Skeletal muscle cell (primary cell): ENCODE results near the gene FMNL2.
A peak's percentile ranks its signal among the peaks of the same experiment; 100 is the strongest.
"Not testable (repeated sequence)": the region's sequence is repeated elsewhere in the genome, so short reads cannot be mapped to it uniquely, and the experiment has no call there.

Experiments
- DNase-seq: peaks from one replicate; pipeline ENCODE4 v3.0.0-alpha.2; 2010; ENCODE audit warnings: low read depth
- H3K4me3 ChIP-seq: 2 replicates; pipeline ENCODE4 v1.5.1; 2011; ENCODE audit warnings: low read depth, mild to moderate bottlenecking, control low read depth, low read length, moderate library complexity

Gene FMNL2

GRCh38 chr2:152367547-152368390, 32.8 kb downstream of the FMNL2 start:
- no peak for DNase-seq
- H3K4me3 ChIP-seq: no peak overlapping the region

GRCh38 chr2:152369176-152369860, 34.3 kb downstream of the FMNL2 start:
- DNase-seq: peak; percentile 88
- H3K4me3 ChIP-seq: no peak overlapping the region

GRCh38 chr2:152370783-152371182, 35.8 kb downstream of the FMNL2 start:
- no peak for DNase-seq
- no peak overlapping the region for H3K4me3 ChIP-seq

GRCh38 chr2:152372438-152372984, 37.5 kb downstream of the FMNL2 start:
- H3K4me3 ChIP-seq: no peak overlapping the region
- no peak for DNase-seq

- no peak for DNase-seq
- no peak overlapping the region for H3K4me3 ChIP-seq
Measured at GRCh38 chr2:152375174-152375573, 40.2 kb downstream of the FMNL2 start.

- no peak for DNase-seq
- no peak overlapping the region for H3K4me3 ChIP-seq
Measured at GRCh38 chr2:152376385-152376784, 41.4 kb downstream of the FMNL2 start.

GRCh38 chr2:152376968-152377367, 42.0 kb downstream of the FMNL2 start:
- H3K4me3 ChIP-seq: no peak overlapping the region
- DNase-seq: no peak

DNA sequence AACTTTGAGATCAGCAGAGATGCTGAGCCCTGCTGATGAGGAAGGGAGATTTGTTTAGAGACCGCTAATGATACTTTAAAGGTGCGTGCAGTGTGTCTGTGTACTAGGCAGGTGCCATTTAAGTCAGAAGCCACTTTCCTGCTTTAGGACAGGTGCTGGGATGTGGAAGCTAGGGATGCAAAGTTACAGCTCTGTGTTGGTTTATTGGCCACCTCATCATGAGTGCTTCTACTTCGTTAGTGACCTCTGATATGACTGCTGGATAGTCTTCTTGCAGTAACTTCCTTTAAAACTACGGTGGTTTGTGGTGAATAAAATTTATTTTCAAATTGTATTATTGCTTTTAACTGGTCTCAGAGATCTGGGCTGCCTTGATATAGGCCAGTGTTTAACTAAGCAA, 44.1 kb downstream of the FMNL2 start:
- H3K4me3 ChIP-seq: no peak overlapping the region
- no peak for DNase-seq

- no peak for DNase-seq
- H3K4me3 ChIP-seq: no peak overlapping the region
Measured at GRCh38 chr2:152380261-152381055, 45.5 kb downstream of the FMNL2 start.

DNA sequence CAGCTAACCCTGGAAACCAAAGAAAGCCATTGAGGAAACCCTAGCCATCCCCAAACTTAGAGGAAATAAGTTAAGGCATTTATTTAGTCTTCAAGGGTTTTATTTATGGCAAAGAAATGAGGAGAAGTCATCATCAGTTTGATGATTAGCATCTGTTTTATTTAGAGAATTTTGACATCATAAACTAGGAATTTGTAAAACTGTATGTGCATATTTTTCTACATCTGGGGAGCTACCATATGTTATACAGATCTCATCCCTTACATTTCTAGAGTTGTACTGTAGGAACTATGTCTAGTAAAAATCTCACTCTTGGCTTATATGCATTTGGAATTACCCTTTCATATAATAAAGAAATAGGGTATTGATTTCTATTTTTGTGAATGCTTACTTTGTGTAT, 48.7 kb downstream of the FMNL2 start:
- DNase-seq: no peak
- H3K4me3 ChIP-seq: no peak overlapping the region

DNA sequence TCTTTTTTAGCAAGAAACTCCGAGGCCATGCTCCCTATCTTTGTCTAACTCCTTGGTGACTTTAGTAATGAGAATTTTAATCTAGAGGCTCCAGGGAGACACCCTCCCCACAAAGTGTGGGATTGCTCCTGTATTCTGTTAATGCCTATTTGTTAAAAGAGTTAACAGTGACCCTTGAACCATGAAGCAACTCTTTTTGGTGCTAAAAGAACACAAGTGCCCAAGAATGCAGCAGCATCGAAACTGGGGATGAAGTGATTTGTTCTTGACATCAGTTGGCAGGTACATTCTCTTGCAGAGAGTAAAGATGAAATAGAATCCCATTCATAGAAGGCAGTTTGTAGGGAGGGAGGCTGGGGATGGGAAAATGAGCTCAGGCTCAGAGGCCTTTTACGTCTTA, 50.0 kb downstream of the FMNL2 start:
- DNase-seq: no peak
- H3K4me3 ChIP-seq: no peak overlapping the region

DNA sequence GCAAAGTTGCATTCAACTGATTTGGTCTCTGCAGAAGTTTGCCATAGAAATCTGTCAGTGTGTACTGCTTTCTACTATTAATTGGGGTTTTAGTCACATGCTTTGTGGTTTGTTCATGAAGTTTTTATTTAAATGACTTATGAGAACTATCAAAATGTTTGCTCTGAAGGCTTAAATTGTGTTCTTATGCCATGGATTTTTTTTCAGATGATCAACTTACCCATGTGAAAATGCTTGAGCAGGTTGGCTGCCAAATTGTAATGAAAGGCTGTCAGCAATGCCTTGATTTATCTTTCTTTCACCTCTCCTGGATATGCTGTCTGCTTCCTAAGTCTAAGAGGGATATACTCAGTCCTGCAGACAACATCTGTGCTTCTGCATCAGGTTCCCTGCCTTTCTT, 50.7 kb downstream of the FMNL2 start:
- H3K4me3 ChIP-seq: no peak overlapping the region
- no peak for DNase-seq

DNA sequence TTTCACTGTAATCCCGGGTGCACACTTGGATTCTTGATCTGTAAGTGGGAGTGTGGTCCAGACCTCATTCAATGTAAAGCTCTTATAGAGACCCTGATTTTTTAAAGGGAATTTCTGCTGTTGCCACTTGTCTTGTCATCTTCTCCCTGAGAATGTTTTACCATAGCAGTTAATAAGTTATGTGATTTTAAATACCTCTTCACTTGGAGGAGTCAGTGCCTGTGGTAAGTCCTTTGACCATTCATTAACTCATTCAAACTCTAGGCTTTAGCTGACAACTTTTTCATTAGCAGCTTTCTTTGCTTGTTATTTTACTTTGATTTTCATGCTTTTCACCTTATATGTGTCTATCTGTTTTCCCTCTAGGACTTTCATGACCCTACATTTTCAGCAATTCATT, 51.3 kb downstream of the FMNL2 start:
- H3K4me3 ChIP-seq: no peak overlapping the region
- no peak for DNase-seq

DNA sequence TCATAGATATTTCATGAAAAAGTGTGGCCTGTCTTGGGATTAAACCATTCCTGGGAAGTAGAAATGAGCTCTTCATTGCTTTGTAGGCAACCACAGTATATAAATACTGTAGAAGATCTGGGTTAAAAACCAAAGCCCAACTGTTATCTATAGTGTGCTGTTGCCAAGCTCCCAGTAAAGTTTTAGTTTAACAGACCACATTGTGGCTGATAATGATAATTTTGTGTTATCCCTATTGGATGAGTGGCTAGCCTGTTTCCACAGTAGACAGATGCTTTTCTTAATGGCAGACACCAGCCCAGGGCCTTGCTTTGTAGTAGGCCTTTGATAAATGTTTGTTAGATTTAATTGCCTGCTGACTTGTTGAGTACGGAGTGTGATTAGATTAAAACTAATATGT, 52.1 kb downstream of the FMNL2 start:
- H3K4me3 ChIP-seq: no peak overlapping the region
- no peak for DNase-seq

DNA sequence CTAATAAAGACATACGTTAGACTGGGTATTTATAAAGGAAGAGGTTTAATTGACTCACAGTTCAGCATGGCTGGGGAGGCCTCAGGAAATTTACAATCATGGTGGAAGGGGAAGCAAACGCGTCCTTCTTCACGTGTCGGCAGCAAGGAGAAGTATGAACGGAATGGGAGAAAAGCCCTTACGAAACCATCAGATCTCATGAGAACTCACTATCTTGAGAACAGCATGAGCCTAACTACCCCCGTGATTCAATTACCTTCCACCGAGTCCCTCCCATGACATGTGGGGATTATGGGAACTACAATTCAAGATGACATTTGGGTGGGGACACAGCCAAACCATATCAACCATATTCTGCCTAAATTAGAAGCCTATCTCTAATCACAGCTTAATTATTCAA, 53.3 kb downstream of the FMNL2 start:
- not testable (repeated sequence) for H3K4me3 ChIP-seq, DNase-seq

GRCh38 chr2:152389483-152389882, 54.5 kb downstream of the FMNL2 start:
- H3K4me3 ChIP-seq: no peak overlapping the region
- DNase-seq: no peak

GRCh38 chr2:152390837-152391236, 55.9 kb downstream of the FMNL2 start:
- no peak for DNase-seq

DNA sequence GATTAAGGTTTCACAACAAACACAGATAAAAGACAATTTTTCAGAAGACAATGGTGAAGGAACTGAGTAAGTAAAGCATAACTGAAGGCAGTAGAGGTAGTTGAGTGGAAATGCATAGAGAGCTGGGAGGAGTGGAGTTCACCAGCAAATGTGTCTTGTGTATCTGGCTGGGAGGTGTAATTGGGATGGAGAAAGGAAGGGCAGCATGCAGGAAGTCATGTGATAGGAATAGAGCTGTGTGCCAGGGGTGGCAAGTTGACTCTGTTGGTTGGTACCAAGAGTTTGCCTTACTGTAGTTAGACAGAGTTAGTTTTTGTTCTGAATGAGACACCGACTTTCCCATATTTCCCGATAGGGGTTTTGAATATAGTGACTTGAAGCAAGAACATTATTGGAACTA, 56.3 kb downstream of the FMNL2 start:
- no peak for DNase-seq
- H3K4me3 ChIP-seq: no peak overlapping the region

More at GRCh38 chr2:152390837-152391236, 55.9 kb downstream of the FMNL2 start:
- no peak overlapping the region for H3K4me3 ChIP-seq

DNA sequence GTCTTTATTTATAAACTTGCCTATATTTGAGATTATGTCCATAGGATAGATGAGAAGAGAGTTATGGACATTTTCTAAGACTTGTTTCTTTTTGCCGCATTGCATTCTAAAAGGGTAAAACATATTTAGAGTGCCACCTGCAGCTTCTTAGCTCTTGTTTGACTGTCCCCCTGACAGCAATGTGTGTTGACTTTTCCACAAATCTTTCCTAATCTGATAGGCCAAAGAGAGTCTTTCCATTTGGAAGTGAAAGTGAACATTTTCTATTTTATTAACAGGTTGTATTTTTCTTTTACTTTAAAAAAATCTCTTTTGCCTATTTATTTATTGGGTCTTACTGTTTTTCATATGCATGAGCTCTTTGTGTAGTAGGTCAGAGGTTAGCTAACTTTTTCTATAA, 58.4 kb downstream of the FMNL2 start:
- H3K4me3 ChIP-seq: no peak overlapping the region
- DNase-seq: no peak

DNA sequence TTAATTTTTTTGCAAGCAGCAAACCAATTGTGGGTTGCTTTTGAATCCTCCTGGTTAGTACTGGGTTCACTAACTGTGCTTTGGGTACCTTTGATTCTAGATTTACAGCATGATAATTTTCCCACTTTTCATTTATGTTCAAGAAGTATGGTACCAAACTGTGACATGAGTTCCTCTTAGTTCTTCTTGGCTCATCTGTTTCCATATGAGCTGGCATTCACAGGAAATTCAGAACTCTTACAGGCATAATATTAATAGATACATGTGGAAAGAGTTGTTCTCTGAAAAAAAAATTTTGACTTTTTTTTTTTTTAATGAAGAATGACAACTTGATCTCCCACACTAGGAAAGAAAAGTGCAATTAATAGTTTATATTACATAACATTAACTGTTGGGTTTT, 59.4 kb downstream of the FMNL2 start:
- no peak for DNase-seq
- no peak overlapping the region for H3K4me3 ChIP-seq
